ENCODE data around the gene HRAS.
"Not testable (repeated sequence)": the region's sequence is repeated elsewhere in the genome, so short reads cannot be mapped to it uniquely, and the experiment has no call there.

The HRAS gene

GRCh38 chr11:532986-533585 is 2.3 kb downstream of the HRAS start:
- no peak for DNase-seq (ENCODE audit: low read depth)

- DNase-seq (ENCODE audit: low read depth) = no peak
Measured at GRCh38 chr11:532527-532985, 2.8 kb downstream of the HRAS start.

DNA sequence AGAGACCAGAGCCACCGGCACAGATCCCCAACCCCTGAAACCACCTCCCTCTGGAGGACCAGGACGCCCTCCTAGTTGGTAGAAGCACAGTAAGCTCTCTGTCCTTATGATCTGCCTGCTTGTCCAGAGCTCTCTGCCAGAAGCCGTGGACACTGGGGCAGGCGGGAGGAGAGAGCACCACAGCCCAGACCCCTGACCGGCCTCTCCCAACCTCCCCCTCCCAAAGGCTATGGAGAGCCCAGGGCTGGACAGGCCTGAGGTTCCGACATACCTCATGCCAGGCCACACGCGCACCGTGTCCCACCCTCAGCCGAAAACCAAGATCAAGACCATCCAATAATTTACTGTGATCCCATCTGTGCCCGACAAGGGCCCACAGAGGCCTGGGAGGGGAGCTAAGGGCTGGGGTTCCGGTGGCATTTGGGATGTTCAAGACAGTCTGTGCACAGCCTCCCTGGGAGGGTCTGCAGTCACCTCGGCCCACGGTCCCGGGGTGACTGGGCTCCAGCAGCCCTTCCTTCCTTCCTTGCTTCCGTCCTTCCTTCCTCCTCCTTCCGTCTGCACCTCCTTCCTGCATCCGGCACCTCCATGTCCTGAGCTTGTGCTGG is 3.4 kb downstream of the HRAS start:
- no peak for DNase-seq (ENCODE audit: low read depth)

- DNase-seq (ENCODE audit: low read depth) = no peak
Measured at GRCh38 chr11:530960-531831, 4.2 kb downstream of the HRAS start.

GRCh38 chr11:529728-530411 is 5.5 kb downstream of the HRAS start:
- no peak for DNase-seq (ENCODE audit: low read depth)

DNA sequence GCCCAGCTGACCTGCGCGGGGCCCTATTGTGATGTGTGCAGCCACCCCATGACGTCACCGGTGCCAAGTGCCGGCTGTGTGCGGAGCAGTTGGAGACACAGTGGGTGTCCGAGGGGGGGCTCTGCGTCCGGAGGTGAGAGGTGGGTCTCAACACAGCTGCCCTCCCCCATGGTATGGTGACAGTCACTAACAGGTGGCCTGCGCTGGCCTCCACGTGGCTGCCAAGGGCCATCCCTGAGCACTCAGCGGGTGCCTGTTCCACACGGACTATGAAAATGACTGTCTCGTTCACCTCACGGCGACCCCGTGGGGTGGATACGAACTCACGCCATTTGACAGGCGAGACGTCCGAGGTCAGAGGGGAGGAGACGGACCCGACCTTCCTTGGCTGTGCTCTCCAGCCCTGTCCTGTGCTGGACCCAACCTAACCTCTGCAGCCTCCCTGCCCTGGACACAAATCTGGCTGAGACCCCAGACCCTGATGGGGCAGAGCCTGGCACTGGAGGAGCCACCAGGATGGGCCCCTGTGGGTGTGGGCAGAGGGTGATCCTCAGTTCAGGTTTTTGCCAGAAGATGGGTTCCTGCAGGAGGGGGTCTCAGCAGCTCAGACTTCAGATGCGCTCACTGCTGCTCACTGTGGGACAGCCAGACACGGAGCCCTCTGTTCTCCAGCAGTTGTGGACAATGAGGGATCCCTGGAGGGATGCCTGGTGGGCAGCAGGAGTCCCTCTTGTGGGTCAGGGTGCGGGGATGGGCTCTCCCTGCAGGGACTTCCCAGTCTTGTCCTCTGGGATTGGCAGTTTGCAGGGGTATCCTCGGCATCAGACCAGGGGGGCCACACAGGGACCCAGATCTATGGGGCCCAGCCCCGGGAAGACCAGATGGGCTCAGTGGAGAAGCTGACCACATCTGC is 6.3 kb downstream of the HRAS start:
- DNase-seq (ENCODE audit: low read depth) = no peak

DNA sequence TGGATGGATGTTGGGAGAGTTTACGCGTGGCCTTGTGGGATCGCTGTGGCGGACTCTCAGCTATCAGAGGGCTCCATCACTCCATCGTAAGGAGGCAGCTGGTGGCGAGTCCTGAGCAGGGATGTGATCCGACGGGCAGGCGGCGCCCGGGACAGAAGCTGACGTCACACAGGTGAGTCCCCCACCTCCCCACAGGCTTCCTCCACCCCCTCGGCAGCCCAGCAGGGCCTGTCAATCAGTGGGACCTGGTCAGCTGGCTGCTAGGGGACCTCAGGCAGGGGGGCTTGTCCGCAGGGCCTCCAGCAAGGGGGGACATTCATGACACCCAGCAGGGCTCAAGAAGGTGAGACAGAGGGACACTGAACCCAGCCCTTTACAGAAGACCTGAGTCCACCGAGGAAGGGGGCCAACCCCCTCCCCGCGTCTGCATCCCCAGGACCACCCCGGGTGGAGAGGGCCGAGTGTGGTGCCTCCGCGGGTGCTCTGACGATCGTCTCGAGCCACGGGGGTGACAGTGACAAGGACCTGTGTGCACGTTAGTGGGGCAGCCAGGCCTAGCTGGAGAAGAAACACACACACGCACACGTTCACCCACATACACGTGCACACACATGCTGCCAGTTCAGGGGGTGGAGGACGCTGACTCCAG is 7.1 kb downstream of the HRAS start:
- DNase-seq (ENCODE audit: low read depth) = no peak

GRCh38 chr11:526192-526591 is 9.2 kb downstream of the HRAS start:
- no peak for DNase-seq (ENCODE audit: low read depth)

GRCh38 chr11:521177-521688 is 14.1 kb downstream of the HRAS start:
- no peak for DNase-seq (ENCODE audit: low read depth)

- no peak for DNase-seq (ENCODE audit: low read depth)
Measured at GRCh38 chr11:520428-521176, 14.8 kb downstream of the HRAS start.

DNA sequence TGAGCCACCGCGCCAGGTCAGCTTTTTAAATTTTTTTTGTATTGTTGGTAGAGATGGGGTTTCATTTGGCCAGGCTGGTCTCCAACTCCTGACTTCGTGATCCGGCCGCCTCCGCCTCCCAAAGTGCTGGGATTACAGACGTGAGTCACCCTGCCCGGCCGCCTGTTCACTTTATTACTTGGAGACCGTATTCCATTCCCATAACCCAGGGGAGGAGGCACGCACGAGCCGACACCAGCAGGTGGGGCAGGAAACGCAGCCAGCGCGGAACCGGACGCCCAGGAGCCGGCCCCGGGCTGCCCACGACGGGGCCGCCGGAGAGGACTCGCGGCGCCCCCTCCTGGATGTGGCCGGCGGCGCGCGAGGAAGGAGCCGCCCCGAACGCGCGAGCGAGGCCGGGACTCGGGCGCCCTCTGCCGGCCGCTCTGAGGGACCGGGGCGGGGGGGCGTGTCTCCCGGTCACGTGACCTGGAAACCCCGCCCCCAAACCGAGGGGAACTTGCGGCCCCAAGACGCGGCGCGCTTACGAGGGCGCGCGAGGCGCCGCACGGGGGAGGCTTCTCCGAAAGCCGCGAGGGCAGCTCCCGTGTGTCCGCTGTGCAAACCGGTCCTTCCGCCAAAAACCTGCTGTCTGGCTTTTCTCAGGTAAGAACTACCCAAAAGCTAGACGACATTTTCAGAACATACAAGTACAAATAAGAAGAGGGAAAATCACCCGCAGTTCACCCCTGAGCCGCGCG is 16.7 kb downstream of the HRAS start:
- DNase-seq (ENCODE audit: low read depth) = peak; percentile 96

- not testable (repeated sequence) for DNase-seq (ENCODE audit: low read depth)
Measured at GRCh38 chr11:516918-517685, 18.3 kb downstream of the HRAS start.

DNA sequence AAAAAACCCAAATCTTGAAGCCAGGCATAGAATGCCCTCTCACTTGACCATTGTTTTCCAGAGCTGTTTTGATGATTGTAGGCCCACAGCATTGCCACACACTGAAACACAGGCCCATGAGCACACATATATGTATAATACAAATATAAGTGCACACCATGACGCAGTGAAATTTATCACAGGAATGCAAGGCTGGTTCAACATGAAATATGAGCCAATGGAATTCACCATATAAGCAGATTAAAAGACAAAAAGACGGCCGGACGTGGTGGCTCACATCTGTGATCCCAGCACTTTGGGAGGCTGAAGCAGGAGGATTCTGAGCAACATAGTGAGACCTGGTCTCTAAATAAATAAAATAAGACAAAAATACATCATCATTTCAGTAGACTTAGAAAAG is 19.0 kb downstream of the HRAS start:
- DNase-seq (ENCODE audit: low read depth) = no peak

GRCh38 chr11:515131-515530 is 20.2 kb downstream of the HRAS start:
- no peak for DNase-seq (ENCODE audit: low read depth)

DNA sequence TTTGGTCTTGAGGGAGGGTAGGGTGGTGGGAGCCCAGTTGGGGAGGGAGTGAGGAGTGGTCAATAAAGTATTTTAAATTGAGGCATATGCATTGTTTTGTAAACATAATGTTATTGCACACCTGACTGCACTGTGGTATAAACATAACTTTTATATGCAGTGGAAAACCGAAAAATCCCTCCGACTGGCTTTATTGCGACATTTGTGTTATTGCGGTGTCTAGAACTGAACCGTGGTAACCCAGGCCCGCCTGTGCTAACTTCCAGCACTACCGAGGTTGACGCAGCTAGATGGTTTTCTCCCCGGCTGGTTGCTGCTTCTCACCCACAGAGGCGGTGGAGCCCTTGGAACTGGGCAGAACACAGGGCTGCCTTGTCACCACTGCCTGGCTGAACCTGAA is 20.8 kb downstream of the HRAS start:
- DNase-seq (ENCODE audit: low read depth) = no peak

DNA sequence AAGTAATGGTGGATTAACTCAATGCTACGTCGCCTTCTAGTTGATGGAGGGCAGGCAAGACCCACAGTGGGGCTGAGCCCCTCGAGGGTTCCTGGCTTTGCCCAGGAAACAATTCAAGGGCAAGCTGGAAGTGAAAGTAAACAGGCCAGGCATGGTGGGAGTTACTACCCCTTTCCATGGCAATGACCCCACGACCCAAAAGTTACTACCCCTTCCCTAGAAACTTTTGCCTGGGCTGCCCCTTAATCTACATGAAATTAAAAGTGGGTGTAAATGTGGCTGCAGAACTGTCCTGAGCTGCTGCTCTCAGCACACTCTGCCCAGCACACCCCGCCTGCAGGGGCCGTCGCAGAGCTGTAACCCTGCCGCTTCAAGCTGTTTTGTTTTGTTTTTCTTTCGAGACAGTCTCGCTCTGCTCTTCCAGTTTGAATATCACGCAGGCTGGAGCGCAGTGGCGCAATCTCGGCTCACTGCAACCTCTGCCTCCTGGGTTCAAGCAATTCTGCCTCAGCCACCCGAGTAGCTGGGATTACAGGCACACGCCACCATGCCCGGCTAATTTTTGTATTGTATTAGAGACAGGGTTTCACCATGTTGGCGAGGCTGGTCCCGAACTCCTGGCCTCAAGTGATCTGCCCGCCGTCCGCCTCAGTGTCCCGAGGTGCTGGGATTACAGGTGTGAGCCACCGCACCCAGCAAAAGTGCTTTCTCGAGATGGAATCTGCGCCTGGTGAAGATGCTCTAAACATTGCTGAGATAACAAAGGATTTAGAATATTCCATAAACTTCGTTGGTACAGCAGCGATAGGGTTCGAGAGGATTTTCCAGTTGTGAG is 22.4 kb downstream of the HRAS start:
- DNase-seq (ENCODE audit: low read depth) = no peak

- no peak for DNase-seq (ENCODE audit: low read depth)
Measured at GRCh38 chr11:508956-509355, 26.4 kb downstream of the HRAS start.
